GM12878 (cell line): ENCODE results near the gene FSTL4. TPM values are rescaled to one million over a fixed set of nuclear protein-coding genes. Genes with fewer than 3 reads are reported as not detected.

Experiments
- ATAC-seq: fragments of 200-7000 bp; cut with Tn5 transposase; 3 replicates; pipeline ENCODE4 v1.9.1; 2020; ENCODE audit warnings: mild to moderate bottlenecking, moderate library complexity
- BruUV-seq: library from RNA; stranded (reverse); fragments of 400-500 nt; replicated peaks from 2 replicates; lab custom pipeline; 2021; lab: Mats Ljungman, UMichigan
- CTCF ChIA-PET: fragments of 300-600 bp; sonication (Branson Sonifier 250); formaldehyde crosslinking; extraction: SDS; loops from one replicate; lab custom pipeline; 2021; ENCODE audit warnings: inconsistent platforms; lab: Yijun Ruan, JAX
- POLR2A ChIA-PET: fragments of 350-600 bp; formaldehyde crosslinking; extraction: SDS; loops from one replicate; lab custom pipeline; 2021; ENCODE audit warnings: inconsistent platforms; lab: Charles Lee
- RAD21 ChIA-PET: fragments of 300-600 bp; sonication (Branson Sonifier 250); formaldehyde crosslinking; loops from one replicate; lab custom pipeline; 2023; ENCODE audit warnings: antibody characterized with exemption; ENCODE audit not compliant: unreplicated experiment; lab: Charles Lee
- SMC1A ChIA-PET: fragments of 300-600 bp; sonication (Branson Sonifier 250); formaldehyde crosslinking; loops from one replicate; lab custom pipeline; 2023; ENCODE audit not compliant: unreplicated experiment, uncharacterized antibody; lab: Charles Lee
- DNase-seq: peaks from one replicate; pipeline ENCODE4 v3.0.0-alpha.2; 2011; ENCODE audit warnings: low read depth, low spot score
- FAIRE-seq: peaks from 3 replicates; lab custom pipeline; 2011; peaks lifted over from hg19 to GRCh38; lab: Jason Lieb, UNC
- H2AFZ ChIP-seq: 2 replicates; pipeline ENCODE4 v1.6.0; 2011; ENCODE audit warnings: low read depth, low read length, control low read depth; ENCODE audit not compliant: control insufficient read depth
- H3K27ac ChIP-seq: 2 replicates; pipeline ENCODE4 v1.5.1; 2011; ENCODE audit warnings: control low read depth; ENCODE audit not compliant: control insufficient read depth, insufficient read depth
- H3K27me3 ChIP-seq, 2 experiments: replicated peaks in 1 of 2; 2 replicates each; pipeline versions ENCODE4 v1.6.0 to v1.6.1; 2011; ENCODE audit warnings: low read length in 1 of 2; ENCODE audit not compliant: control insufficient read depth in 2 of 2, insufficient read depth in 2 of 2
- H3K36me3 ChIP-seq, 2 experiments: 2 replicates each; pipeline ENCODE4 v1.5.1; 2011; ENCODE audit warnings: low read length in 1 of 2; ENCODE audit not compliant: control insufficient read depth in 2 of 2, insufficient read depth in 2 of 2
- H3K4me1 ChIP-seq: 2 replicates; pipeline ENCODE4 v1.6.1; 2011; ENCODE audit warnings: mild to moderate bottlenecking, low read length, moderate library complexity, mixed read lengths; ENCODE audit not compliant: control insufficient read depth, insufficient read depth
- H3K4me2 ChIP-seq: 2 replicates; pipeline ENCODE4 v1.6.0; 2011; ENCODE audit warnings: control low read depth; ENCODE audit not compliant: control insufficient read depth, insufficient read depth
- H3K4me3 ChIP-seq: fragments of 200-600 bp; sonication (generic); 2 replicates; pipeline ENCODE4 v1.5.1; 2016
- H3K79me2 ChIP-seq: 2 replicates; pipeline ENCODE4 v1.6.0; 2011; ENCODE audit warnings: low read length; ENCODE audit not compliant: control insufficient read depth, insufficient read depth
- H3K9ac ChIP-seq: 2 replicates; pipeline ENCODE4 v1.8.0; 2011; ENCODE audit warnings: low read length, control low read depth, mixed read lengths; ENCODE audit not compliant: control insufficient read depth, insufficient read depth
- H3K9me3 ChIP-seq: replicated peaks from 3 replicates; pipeline ENCODE4 v1.5.1; 2011; ENCODE audit warnings: mild to moderate bottlenecking, low read length; ENCODE audit not compliant: control insufficient read depth, insufficient read depth
- H4K20me1 ChIP-seq: 2 replicates; pipeline ENCODE4 v1.6.0; 2011; ENCODE audit not compliant: control insufficient read depth, insufficient read depth
- CHD1 ChIP-seq: IDR thresholded peaks from 2 replicates; pipeline ENCODE4 v1.6.1; 2012; ENCODE audit warnings: low read depth, low read length, improper control_type of control experiment
- LARP7 ChIP-seq: fragments of 450-650 bp; IDR thresholded peaks from 2 replicates; pipeline ENCODE4 v1.6.1; 2017; ENCODE audit warnings: mild to moderate bottlenecking
- MLLT1 ChIP-seq: fragments of 450-650 bp; IDR thresholded peaks from 2 replicates; pipeline ENCODE4 v1.6.1; 2016; ENCODE audit warnings: mild to moderate bottlenecking
- NBN ChIP-seq: fragments of 450-650 bp; IDR thresholded peaks from 2 replicates; pipeline ENCODE4 v1.6.1; 2016
- NR2C2 ChIP-seq: IDR thresholded peaks from 2 replicates; pipeline ENCODE4 v1.6.1; 2011; ENCODE audit warnings: borderline replicate concordance, low read depth; ENCODE audit not compliant: control insufficient read depth, insufficient read length
- RBBP5 ChIP-seq: fragments of 200-600 bp; sonication (generic); conservative IDR thresholded peaks from 2 replicates; pipeline ENCODE4 v1.6.1; 2016
- SMARCA5 ChIP-seq: fragments of 450-650 bp; IDR thresholded peaks from 2 replicates; pipeline ENCODE4 v1.6.1; 2017; ENCODE audit warnings: mild to moderate bottlenecking
- TARDBP ChIP-seq: IDR thresholded peaks from 2 replicates; pipeline ENCODE4 v1.6.1; 2016; ENCODE audit warnings: borderline replicate concordance
- YY1 ChIP-seq: IDR thresholded peaks from 2 replicates; pipeline ENCODE4 v1.6.1; 2011; ENCODE audit warnings: low read depth, mild to moderate bottlenecking, low read length
- WGBS: methylation state at CpG from one replicate; pipeline ENCODE4 v1.1.6; 2016; ENCODE audit warnings: low lambda C conversion rate; ENCODE audit not compliant: insufficient replicate concordance, insufficient coverage; ENCODE audit errors: missing lambda C conversion rate; 5-methylcytosine and 5-hydroxymethylcytosine counted together
- in situ Hi-C: fragments of 300-500 bp; cut with MboI; formaldehyde crosslinking; loops from 9 replicates; pipeline ENCODE4 v1.14.3; 2018; ENCODE audit warnings: mixed read lengths
- intact Hi-C: fragments of 100-400 bp; cut with micrococcal nuclease; formaldehyde crosslinking; loops from one replicate; pipeline ENCODE4 v1.14.2; 2022; ENCODE audit not compliant: unreplicated experiment
- polyA plus RNA-seq, 11 experiments: library from polyadenylated mRNA; depleted of rRNA in 4 of 11; unstranded in 6 of 11; stranded (reverse) in 5 of 11; fragments of >200 nt; fragmentation: Nextera tagmentation in 4 of 11; fragmentation: Illumina TruSeq in 1 of 11; extraction: Ambion mirVana in 4 of 11; extraction: Trizol in 1 of 11; gene quantifications; 1 replicate in 1 of 11; 2 replicates in 10 of 11; pipeline versions ENCODE4 v1.2.1 to v1.2.3, GENCODE V29; 2011 to 2016; ENCODE audit warnings: inconsistent platforms in 2 of 11, missing spikeins in 2 of 11, low read depth in 1 of 11
- total RNA-seq, 4 experiments: library from RNA; depleted of rRNA in 3 of 4; stranded (reverse); fragments of >200 nt in 3 of 4; fragmentation: Illumina TruSeq in 1 of 4; extraction: Trizol in 1 of 4; gene quantifications; 2 replicates each; pipeline versions ENCODE4 v1.2.1 to v1.2.3, GENCODE V29; 2013 to 2021
- TF ChIP-seq, protein P1 (sequence below): IDR thresholded peaks from 2 replicates; pipeline ENCODE4 v1.6.1; 2012; ENCODE audit warnings: low read length, inconsistent platforms

FSTL4 gene
- total and polyA plus RNA-seq, 10 of the 15 experiments (the other 5 are each of a cell fraction or from before 2014, with no cell fraction given): 0.01 to 0.79 (median 0.21) TPM; not detected in 6

DNA sequence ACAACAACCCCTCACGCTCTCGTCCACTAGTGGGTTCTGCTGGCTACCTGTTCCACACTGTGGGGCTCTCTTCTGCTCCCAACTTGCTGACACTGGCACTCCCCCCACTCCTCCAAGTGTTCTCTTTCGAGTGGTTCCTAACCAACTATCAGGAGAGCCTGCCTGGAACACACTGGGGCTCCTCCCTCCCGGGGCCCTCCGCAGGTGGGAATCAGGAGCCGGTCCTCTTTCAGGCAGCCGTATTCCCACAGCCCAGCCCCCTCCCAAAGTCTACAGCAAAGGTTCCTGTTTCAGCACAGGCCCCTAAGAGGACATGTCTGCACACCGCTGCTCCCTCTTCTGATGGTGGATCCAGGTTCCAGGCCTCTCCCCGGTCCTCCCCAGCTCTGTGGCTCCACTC is 165.9 kb downstream of the FSTL4 start:
- Histone ChIP-seq H3K9ac (no peak overlapping the region), H4K20me1 (no peaks in the 10 kb centered on the region), H2AFZ (no peak overlapping the region), H3K27me3 (peaks cover 0 to 1% of the 10 kb centered on the region in 2 experiments; a peak in 2 of 4 replicates), H3K4me3 (no peak overlapping the region), H3K4me2 (no peak overlapping the region), H3K27ac (no peak overlapping the region), H3K9me3 (no peaks in the 10 kb centered on the region), H3K4me1 (no peaks in the 10 kb centered on the region)
- ChIA-PET SMC1A (no interaction called here), RAD21 (no interaction called here), POLR2A (no interaction called here)
- no peak for FAIRE-seq
- WGBS: 34% methylated on average over 9 of the region's 9 CpGs
- intact Hi-C loops: no loop called here
- BruUV-seq: no TSS peak
- no peak for DNase-seq
- in situ Hi-C loops: no loop called here
- no peak for ATAC-seq
- TF ChIP-seq, protein P1, sequence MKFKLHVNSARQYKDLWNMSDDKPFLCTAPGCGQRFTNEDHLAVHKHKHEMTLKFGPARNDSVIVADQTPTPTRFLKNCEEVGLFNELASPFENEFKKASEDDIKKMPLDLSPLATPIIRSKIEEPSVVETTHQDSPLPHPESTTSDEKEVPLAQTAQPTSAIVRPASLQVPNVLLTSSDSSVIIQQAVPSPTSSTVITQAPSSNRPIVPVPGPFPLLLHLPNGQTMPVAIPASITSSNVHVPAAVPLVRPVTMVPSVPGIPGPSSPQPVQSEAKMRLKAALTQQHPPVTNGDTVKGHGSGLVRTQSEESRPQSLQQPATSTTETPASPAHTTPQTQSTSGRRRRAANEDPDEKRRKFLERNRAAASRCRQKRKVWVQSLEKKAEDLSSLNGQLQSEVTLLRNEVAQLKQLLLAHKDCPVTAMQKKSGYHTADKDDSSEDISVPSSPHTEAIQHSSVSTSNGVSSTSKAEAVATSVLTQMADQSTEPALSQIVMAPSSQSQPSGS: no peak
- no peak for TF ChIP-seq TARDBP
- TF ChIP-seq MLLT1: no peak
- TF ChIP-seq NR2C2: no peak
- TF ChIP-seq SMARCA5: no peak
- no peak for TF ChIP-seq NBN
- no peak for TF ChIP-seq YY1
- no peak for TF ChIP-seq CHD1
- no peak for TF ChIP-seq RBBP5
- no peak for TF ChIP-seq LARP7
- TF ChIP-seq, all 136 proteins: peak for 0
- H3K79me2 ChIP-seq: no peaks in the 10 kb centered on the region
- H3K36me3 ChIP-seq: no peaks in the 10 kb centered on the region
- CTCF ChIA-PET: no interaction called here
